Activated naive CD4-positive, alpha-beta T cell (primary cell): ENCODE results near the gene FAM228A.

ENCODE experiments used
- DNase-seq, 4 experiments: peaks; one replicate each; lab custom pipeline; 2025; lab: John Stamatoyannopoulos, UW

Gene FAM228A

GRCh38 chr2:24225499-24226242 is 50.8 kb downstream of the FAM228A start:
- DNase-seq: no peak

- no peak for DNase-seq
These were observed 53.6 kb downstream of the FAM228A start for GRCh38 chr2:24228470-24228869.

GRCh38 chr2:24231461-24231881 is 56.6 kb downstream of the FAM228A start:
- no peak for DNase-seq

- DNase-seq: no peak
These were observed 58.5 kb downstream of the FAM228A start for GRCh38 chr2:24233321-24233720.

GRCh38 chr2:24237313-24237712 is 62.5 kb downstream of the FAM228A start:
- no peak for DNase-seq

- no peak for DNase-seq
These were observed 63.3 kb downstream of the FAM228A start for GRCh38 chr2:24238158-24238557.

GRCh38 chr2:24239553-24239952 is 64.7 kb downstream of the FAM228A start:
- DNase-seq: no peak
